ENCODE measurements around the gene DMRTB1.

The DMRTB1 gene

GRCh38 chr1:53495633-53496345 lies 36.6 kb downstream of the DMRTB1 start:
- no peak for DNase-seq

- no peak for DNase-seq
Observed at GRCh38 chr1:53498555-53499131, 39.4 kb downstream of the DMRTB1 start.

- no peak for DNase-seq
Observed at GRCh38 chr1:53499257-53500203, 40.3 kb downstream of the DMRTB1 start.

- no peak for DNase-seq
Observed at GRCh38 chr1:53500204-53501064, 41.2 kb downstream of the DMRTB1 start.

GRCh38 chr1:53501065-53502005 lies 42.1 kb downstream of the DMRTB1 start:
- DNase-seq: no peak

- no peak for DNase-seq
Observed at GRCh38 chr1:53502641-53503432, 43.6 kb downstream of the DMRTB1 start.

GRCh38 chr1:53503433-53504217 lies 44.4 kb downstream of the DMRTB1 start:
- DNase-seq: no peak

GRCh38 chr1:53504901-53505300 lies 45.7 kb downstream of the DMRTB1 start:
- no peak for DNase-seq

- no peak for DNase-seq
Observed at GRCh38 chr1:53505401-53505800, 46.2 kb downstream of the DMRTB1 start.

- DNase-seq: no peak
Observed at GRCh38 chr1:53505891-53506290, 46.7 kb downstream of the DMRTB1 start.

- no peak for DNase-seq
Observed at GRCh38 chr1:53506355-53507050, 47.3 kb downstream of the DMRTB1 start.

- DNase-seq: no peak
Observed at GRCh38 chr1:53507116-53507820, 48.1 kb downstream of the DMRTB1 start.

GRCh38 chr1:53508056-53508990 lies 49.1 kb downstream of the DMRTB1 start:
- DNase-seq: no peak

GRCh38 chr1:53508991-53509666 lies 49.9 kb downstream of the DMRTB1 start:
- no peak for DNase-seq

GRCh38 chr1:53509775-53510174 lies 50.6 kb downstream of the DMRTB1 start:
- no peak for DNase-seq

- DNase-seq: no peak
Observed at GRCh38 chr1:53510215-53510614, 51.0 kb downstream of the DMRTB1 start.

Data from GOT3 (cell line).